Measurements from ENCODE around the gene LDB3. TPM values are rescaled to one million over a fixed set of nuclear protein-coding genes. Genes with fewer than 3 reads are reported as not detected.

Gene LDB3
- total RNA-seq, 1 experiment from 2014 or later = 0.20 TPM

GRCh38 chr10:86658751-86659150, 9.6 kb upstream of the LDB3 start:
- Histone ChIP-seq H3K4me1 (ENCODE audit: control insufficient read depth in 1 of 2, insufficient read depth in 2 of 2, low read length in 2 of 2) (peaks cover 0 to 7% of the 10 kb centered on the region in 2 experiments; a peak in 1 of 4 replicates), H3K36me3 (ENCODE audit: control insufficient read depth in 1 of 2, insufficient read depth in 2 of 2, low read length in 2 of 2) (no peaks in the 10 kb centered on the region), H3K9me2 (ENCODE audit: insufficient read depth) (no peaks in the 10 kb centered on the region), H3K4me2 (ENCODE audit: low read length) (no peak overlapping the region), H3K79me2 (ENCODE audit: insufficient read depth, low read length) (no peaks in the 10 kb centered on the region), H3K27ac (ENCODE audit: low read depth, low read length) (no peak overlapping the region), H2AFZ (ENCODE audit: low read depth, low read length, poor library complexity, severe bottlenecking) (no peak overlapping the region), H4K20me1 (ENCODE audit: insufficient read depth) (no peaks in the 10 kb centered on the region), H3K27me3 (ENCODE audit: insufficient read depth, low read length) (no peaks in the 10 kb centered on the region), H3K9me3 (ENCODE audit: control insufficient read depth in 1 of 2, insufficient read depth in 1 of 2, low read depth in 1 of 2, low read length in 2 of 2) (no peaks in the 10 kb centered on the region), H3K9ac (ENCODE audit: low read length) (no peak overlapping the region), H3K4me3 (replicated peaks in 1 of 2; ENCODE audit: low read depth in 1 of 2, low read length in 2 of 2) (no peak overlapping the region)
- intact Hi-C loops (cut with micrococcal nuclease) = no loop called here
- CTCF ChIA-PET = no interaction called here
- POLR2A ChIA-PET = no interaction called here
- no peak for ATAC-seq
- RAD21 ChIA-PET (ENCODE audit: low non-redundant PET in 1 of 2, low total read pairs in 2 of 2, uncharacterized antibody in 2 of 2, unreplicated experiment in 2 of 2) = no interaction called here
- DNase-seq (ENCODE audit: low read depth, low spot score) = no peak
- no peak for TF ChIP-seq TCF7L2 (IDR thresholded peaks at IDR 0.05; ENCODE audit: borderline replicate concordance, extremely low read depth, insufficient read depth, insufficient read length)
- no peak for TF ChIP-seq YY1 (IDR thresholded peaks at IDR 0.05; ENCODE audit: extremely low read depth, insufficient replicate concordance, low read depth, low read length)
- no peak for TF ChIP-seq ZNF274 (IDR thresholded peaks at IDR 0.05; ENCODE audit: low read depth, low read length)
- TF ChIP-seq POLR2AphosphoS5 (IDR thresholded peaks at IDR 0.05; ENCODE audit: low read depth, low read length) = no peak
- TF ChIP-seq EGR1 (IDR thresholded peaks at IDR 0.05; ENCODE audit: low read depth) = no peak
- BruUV-seq (replicated peaks) = no TSS peak

- H3K4me2 ChIP-seq (ENCODE audit: low read length) = no peak overlapping the region
- CTCF ChIA-PET = no interaction called here
- H4K20me1 ChIP-seq (ENCODE audit: insufficient read depth) = no peaks in the 10 kb centered on the region
- no peaks in the 10 kb centered on the region for H3K9me3 ChIP-seq (ENCODE audit: control insufficient read depth in 1 of 2, insufficient read depth in 1 of 2, low read depth in 1 of 2, low read length in 2 of 2)
- RAD21 ChIA-PET (ENCODE audit: low non-redundant PET in 1 of 2, low total read pairs in 2 of 2, uncharacterized antibody in 2 of 2, unreplicated experiment in 2 of 2) = no interaction called here
- no TSS peak for BruUV-seq (replicated peaks)
- no peak overlapping the region for H2AFZ ChIP-seq (ENCODE audit: low read depth, low read length, poor library complexity, severe bottlenecking)
- H3K9ac ChIP-seq (ENCODE audit: low read length) = no peak overlapping the region
- no peak overlapping the region for H3K4me3 ChIP-seq (replicated peaks in 1 of 2; ENCODE audit: low read depth in 1 of 2, low read length in 2 of 2)
- intact Hi-C loops (cut with micrococcal nuclease) = no loop called here
- no peak for ATAC-seq
- H3K4me1 ChIP-seq (ENCODE audit: control insufficient read depth in 1 of 2, insufficient read depth in 2 of 2, low read length in 2 of 2) = peaks cover 0 to 7% of the 10 kb centered on the region in 2 experiments; a peak in 1 of 4 replicates
- DNase-seq (ENCODE audit: low read depth, low spot score) = no peak
- no peaks in the 10 kb centered on the region for H3K27me3 ChIP-seq (ENCODE audit: insufficient read depth, low read length)
- no peaks in the 10 kb centered on the region for H3K79me2 ChIP-seq (ENCODE audit: insufficient read depth, low read length)
- no peaks in the 10 kb centered on the region for H3K36me3 ChIP-seq (ENCODE audit: control insufficient read depth in 1 of 2, insufficient read depth in 2 of 2, low read length in 2 of 2)
- H3K9me2 ChIP-seq (ENCODE audit: insufficient read depth) = no peaks in the 10 kb centered on the region
- TF ChIP-seq EZH2phosphoT487 (IDR thresholded peaks at IDR 0.05; ENCODE audit: borderline replicate concordance) (no peak), CBX3 (IDR thresholded peaks at IDR 0.05; ENCODE audit: low read depth) (no peak), CTCF (IDR thresholded peaks at IDR 0.05 in 2 of 3, conservative IDR thresholded peaks at IDR 0.05 in 1 of 3; ENCODE audit: borderline replicate concordance in 1 of 3, insufficient read depth in 1 of 3, low read depth in 2 of 3, low read length in 2 of 3) (no peak)
- no peak overlapping the region for H3K27ac ChIP-seq (ENCODE audit: low read depth, low read length)
- POLR2A ChIA-PET = no interaction called here
Observed at GRCh38 chr10:86659161-86659691, 9.1 kb upstream of the LDB3 start.

Measured in HCT116 (cell line).